ENCODE measurements around the gene ZFP36L2.
A peak's percentile ranks its signal among the peaks of the same experiment; 100 is the strongest.

ZFP36L2 gene

GRCh38 chr2:43220760-43221123 lies 5.7 kb downstream of the ZFP36L2 start:
- Histone ChIP-seq H3K4me1 (ENCODE audit: control insufficient read depth, insufficient read depth, low read length) (peaks cover 27% of the 10 kb centered on the region), H3K36me3 (ENCODE audit: control insufficient read depth, insufficient read depth, low read length) (peaks cover 17% of the 10 kb centered on the region), H3K9me3 (ENCODE audit: control insufficient read depth, insufficient read depth, low read length) (no peaks in the 10 kb centered on the region), H3K27me3 (ENCODE audit: control insufficient read depth, insufficient read depth, low read length) (no peaks in the 10 kb centered on the region), H3K9ac (ENCODE audit: low read depth, low read length) (peak overlapping the region; percentile 4), H3K4me3 (ENCODE audit: low read depth, low read length) (peak overlapping the region; percentile 87)

- Histone ChIP-seq H3K9me3 (ENCODE audit: control insufficient read depth, insufficient read depth, low read length) (no peaks in the 10 kb centered on the region), H3K27me3 (ENCODE audit: control insufficient read depth, insufficient read depth, low read length) (no peaks in the 10 kb centered on the region), H3K9ac (ENCODE audit: low read depth, low read length) (peak overlapping the region; percentile 63), H3K4me1 (ENCODE audit: control insufficient read depth, insufficient read depth, low read length) (peaks cover 31% of the 10 kb centered on the region), H3K36me3 (ENCODE audit: control insufficient read depth, insufficient read depth, low read length) (peaks cover 17% of the 10 kb centered on the region), H3K4me3 (ENCODE audit: low read depth, low read length) (peak overlapping the region; percentile 87)
These were observed 6.1 kb downstream of the ZFP36L2 start for GRCh38 chr2:43220229-43220751.

GRCh38 chr2:43219383-43220228 lies 6.8 kb downstream of the ZFP36L2 start:
- Histone ChIP-seq H3K4me3 (ENCODE audit: low read depth, low read length) (peak overlapping the region; percentile 87), H3K9me3 (ENCODE audit: control insufficient read depth, insufficient read depth, low read length) (no peaks in the 10 kb centered on the region), H3K27me3 (ENCODE audit: control insufficient read depth, insufficient read depth, low read length) (no peaks in the 10 kb centered on the region), H3K4me1 (ENCODE audit: control insufficient read depth, insufficient read depth, low read length) (peaks cover 31% of the 10 kb centered on the region), H3K9ac (ENCODE audit: low read depth, low read length) (peak overlapping the region; percentile 63), H3K36me3 (ENCODE audit: control insufficient read depth, insufficient read depth, low read length) (peaks cover 10% of the 10 kb centered on the region)

- Histone ChIP-seq H3K36me3 (ENCODE audit: control insufficient read depth, insufficient read depth, low read length) (peaks cover 4% of the 10 kb centered on the region), H3K4me3 (ENCODE audit: low read depth, low read length) (peak overlapping the region; percentile 87), H3K9ac (ENCODE audit: low read depth, low read length) (peak overlapping the region; percentile 43), H3K9me3 (ENCODE audit: control insufficient read depth, insufficient read depth, low read length) (no peaks in the 10 kb centered on the region), H3K4me1 (ENCODE audit: control insufficient read depth, insufficient read depth, low read length) (peaks cover 31% of the 10 kb centered on the region), H3K27me3 (ENCODE audit: control insufficient read depth, insufficient read depth, low read length) (no peaks in the 10 kb centered on the region)
These were observed 7.6 kb downstream of the ZFP36L2 start for GRCh38 chr2:43218702-43219382.

GRCh38 chr2:43218155-43218701 lies 8.2 kb downstream of the ZFP36L2 start:
- H3K9ac ChIP-seq (ENCODE audit: low read depth, low read length): no peak overlapping the region
- H3K4me3 ChIP-seq (ENCODE audit: low read depth, low read length): peak overlapping the region; percentile 87
- H3K4me1 ChIP-seq (ENCODE audit: control insufficient read depth, insufficient read depth, low read length): peaks cover 34% of the 10 kb centered on the region
- H3K36me3 ChIP-seq (ENCODE audit: control insufficient read depth, insufficient read depth, low read length): no peaks in the 10 kb centered on the region
- no peaks in the 10 kb centered on the region for H3K27me3 ChIP-seq (ENCODE audit: control insufficient read depth, insufficient read depth, low read length)
- no peaks in the 10 kb centered on the region for H3K9me3 ChIP-seq (ENCODE audit: control insufficient read depth, insufficient read depth, low read length)

- Histone ChIP-seq H3K4me3 (ENCODE audit: low read depth, low read length) (peak overlapping the region; percentile 87), H3K4me1 (ENCODE audit: control insufficient read depth, insufficient read depth, low read length) (peaks cover 34% of the 10 kb centered on the region), H3K9ac (ENCODE audit: low read depth, low read length) (peak overlapping the region; percentile 37)
These were observed 8.9 kb downstream of the ZFP36L2 start for GRCh38 chr2:43217228-43218154.

GRCh38 chr2:43216629-43217028 lies 9.8 kb downstream of the ZFP36L2 start:
- Histone ChIP-seq H3K4me1 (ENCODE audit: control insufficient read depth, insufficient read depth, low read length) (peaks cover 29% of the 10 kb centered on the region), H3K9ac (ENCODE audit: low read depth, low read length) (no peak overlapping the region), H3K9me3 (ENCODE audit: control insufficient read depth, insufficient read depth, low read length) (no peaks in the 10 kb centered on the region), H3K36me3 (ENCODE audit: control insufficient read depth, insufficient read depth, low read length) (no peaks in the 10 kb centered on the region), H3K4me3 (ENCODE audit: low read depth, low read length) (no peak overlapping the region), H3K27me3 (ENCODE audit: control insufficient read depth, insufficient read depth, low read length) (no peaks in the 10 kb centered on the region)

More at GRCh38 chr2:43217228-43218154, 8.9 kb downstream of the ZFP36L2 start:
- no peaks in the 10 kb centered on the region for H3K36me3 ChIP-seq (ENCODE audit: control insufficient read depth, insufficient read depth, low read length)
- no peaks in the 10 kb centered on the region for H3K9me3 ChIP-seq (ENCODE audit: control insufficient read depth, insufficient read depth, low read length)
- no peaks in the 10 kb centered on the region for H3K27me3 ChIP-seq (ENCODE audit: control insufficient read depth, insufficient read depth, low read length)

GRCh38 chr2:43215673-43216255 lies 10.6 kb downstream of the ZFP36L2 start:
- H3K9me3 ChIP-seq (ENCODE audit: control insufficient read depth, insufficient read depth, low read length): no peaks in the 10 kb centered on the region
- no peak overlapping the region for H3K9ac ChIP-seq (ENCODE audit: low read depth, low read length)
- no peaks in the 10 kb centered on the region for H3K27me3 ChIP-seq (ENCODE audit: control insufficient read depth, insufficient read depth, low read length)
- H3K4me3 ChIP-seq (ENCODE audit: low read depth, low read length): no peak overlapping the region
- peaks cover 23% of the 10 kb centered on the region for H3K4me1 ChIP-seq (ENCODE audit: control insufficient read depth, insufficient read depth, low read length)
- H3K36me3 ChIP-seq (ENCODE audit: control insufficient read depth, insufficient read depth, low read length): peaks cover 2% of the 10 kb centered on the region

GRCh38 chr2:43214253-43214652 lies 12.2 kb downstream of the ZFP36L2 start:
- H3K27me3 ChIP-seq (ENCODE audit: control insufficient read depth, insufficient read depth, low read length): no peaks in the 10 kb centered on the region
- H3K9me3 ChIP-seq (ENCODE audit: control insufficient read depth, insufficient read depth, low read length): no peaks in the 10 kb centered on the region
- H3K4me1 ChIP-seq (ENCODE audit: control insufficient read depth, insufficient read depth, low read length): peaks cover 19% of the 10 kb centered on the region
- peaks cover 2% of the 10 kb centered on the region for H3K36me3 ChIP-seq (ENCODE audit: control insufficient read depth, insufficient read depth, low read length)
- no peak overlapping the region for H3K9ac ChIP-seq (ENCODE audit: low read depth, low read length)
- no peak overlapping the region for H3K4me3 ChIP-seq (ENCODE audit: low read depth, low read length)

- Histone ChIP-seq H3K4me1 (ENCODE audit: control insufficient read depth, insufficient read depth, low read length) (peaks cover 13% of the 10 kb centered on the region), H3K9ac (ENCODE audit: low read depth, low read length) (no peak overlapping the region), H3K9me3 (ENCODE audit: control insufficient read depth, insufficient read depth, low read length) (no peaks in the 10 kb centered on the region)
These were observed 13.5 kb downstream of the ZFP36L2 start for GRCh38 chr2:43212931-43213330.

More at GRCh38 chr2:43212931-43213330, 13.5 kb downstream of the ZFP36L2 start:
- H3K36me3 ChIP-seq (ENCODE audit: control insufficient read depth, insufficient read depth, low read length): peaks cover 2% of the 10 kb centered on the region
- H3K4me3 ChIP-seq (ENCODE audit: low read depth, low read length): no peak overlapping the region
- no peaks in the 10 kb centered on the region for H3K27me3 ChIP-seq (ENCODE audit: control insufficient read depth, insufficient read depth, low read length)
